Measurements from ENCODE around the gene C11orf98. TPM values are rescaled to one million over a fixed set of nuclear protein-coding genes. Genes with fewer than 3 reads are reported as not detected.
"Not testable (repeated sequence)": the region's sequence is repeated elsewhere in the genome, so short reads cannot be mapped to it uniquely, and the experiment has no call there.

C11orf98 gene
- total RNA-seq, 1 donor from 2014 or later, result 23.7 TPM

DNA sequence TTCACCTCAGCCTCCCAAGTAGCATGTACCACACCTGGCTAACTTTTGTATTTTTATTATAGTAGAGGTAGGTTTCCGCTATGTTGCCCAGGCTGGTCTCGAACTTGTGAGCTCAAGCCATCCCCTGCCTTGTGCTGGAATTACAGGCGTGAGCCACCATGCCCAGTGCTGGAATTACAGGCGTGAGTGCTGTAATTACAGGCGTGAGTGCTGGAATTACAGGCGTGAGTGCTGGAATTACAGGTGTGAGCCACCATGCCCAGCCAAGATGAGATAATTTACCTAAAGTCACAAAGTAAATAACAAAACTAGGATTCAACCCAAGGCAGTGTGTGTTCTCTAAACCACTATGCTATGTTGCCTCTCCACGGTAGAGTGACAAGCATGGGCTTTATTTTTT lies 17.5 kb upstream of the C11orf98 start:
- DNase-seq, result no peak

DNA sequence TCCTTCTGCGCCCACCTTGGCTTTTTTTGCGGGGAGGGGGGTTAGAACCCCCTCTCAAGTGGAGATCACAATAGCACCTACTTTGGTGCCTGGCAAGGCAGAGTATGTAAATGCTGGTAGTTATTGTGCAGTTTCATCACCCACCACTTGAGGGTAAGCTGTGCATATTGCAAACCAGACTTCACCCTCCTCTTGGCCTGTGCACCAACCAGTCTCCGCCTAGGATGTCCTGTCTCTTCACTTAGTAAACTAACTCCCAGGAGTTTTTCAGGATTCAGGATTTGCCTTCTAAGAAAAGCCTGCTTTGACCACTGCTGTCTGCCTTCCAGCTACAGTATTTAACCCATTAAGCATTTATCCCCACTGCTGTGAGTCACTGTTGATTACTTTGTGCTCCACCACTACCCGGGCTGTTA lies 15.8 kb upstream of the C11orf98 start:
- no peak for DNase-seq

GRCh38 chr11:62678770-62679696 lies 14.0 kb upstream of the C11orf98 start, which contains the start of gene UBXN1:
Gene UBXN1, minus strand, starts transcription at chr11:62679073. Its CDS starts 150 bp downstream, at chr11:62678923.
- DNase-seq, result peak; percentile 83

- DNase-seq, result no peak
These were observed 13.4 kb upstream of the C11orf98 start for GRCh38 chr11:62678433-62678769.

DNA sequence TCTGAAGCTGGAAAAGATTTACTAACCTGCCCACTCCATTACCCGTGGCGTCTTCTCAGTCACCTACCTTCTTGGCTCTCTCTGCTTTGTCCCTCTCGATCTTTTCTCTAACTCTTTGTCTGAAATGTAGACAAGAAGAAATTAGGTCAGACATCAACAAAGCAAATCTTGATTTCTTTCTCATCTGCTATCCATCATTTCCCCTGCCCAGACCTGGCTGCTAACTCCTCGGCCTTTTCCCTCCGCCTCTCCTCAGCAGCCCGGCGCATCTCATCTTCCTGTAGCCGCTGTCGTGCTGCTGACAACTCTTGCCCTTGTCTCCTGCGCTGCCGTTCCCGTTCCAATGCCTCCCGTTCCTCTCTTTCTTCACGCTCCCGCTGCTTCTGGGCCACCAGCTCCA lies 12.7 kb upstream of the C11orf98 start:
- no peak for DNase-seq

DNA sequence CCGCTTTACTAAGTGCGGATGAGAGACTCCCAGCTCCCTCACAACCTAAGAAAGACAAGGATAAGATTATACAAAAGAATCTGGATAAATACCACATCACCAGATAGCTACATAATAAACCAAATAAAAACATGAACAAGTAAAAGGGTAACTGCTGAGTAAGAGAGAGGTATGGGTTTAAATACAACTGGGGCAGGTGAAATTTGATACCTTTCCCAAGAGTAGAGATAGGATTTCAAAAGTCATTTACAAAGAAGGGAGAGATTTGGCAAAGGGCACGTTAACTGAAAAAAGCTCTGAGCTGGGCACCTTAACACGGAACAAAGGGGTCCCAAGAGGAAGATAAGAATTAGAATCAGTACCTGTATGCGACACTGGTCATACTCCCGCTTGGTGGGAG lies 12.1 kb upstream of the C11orf98 start:
- DNase-seq, result no peak

DNA sequence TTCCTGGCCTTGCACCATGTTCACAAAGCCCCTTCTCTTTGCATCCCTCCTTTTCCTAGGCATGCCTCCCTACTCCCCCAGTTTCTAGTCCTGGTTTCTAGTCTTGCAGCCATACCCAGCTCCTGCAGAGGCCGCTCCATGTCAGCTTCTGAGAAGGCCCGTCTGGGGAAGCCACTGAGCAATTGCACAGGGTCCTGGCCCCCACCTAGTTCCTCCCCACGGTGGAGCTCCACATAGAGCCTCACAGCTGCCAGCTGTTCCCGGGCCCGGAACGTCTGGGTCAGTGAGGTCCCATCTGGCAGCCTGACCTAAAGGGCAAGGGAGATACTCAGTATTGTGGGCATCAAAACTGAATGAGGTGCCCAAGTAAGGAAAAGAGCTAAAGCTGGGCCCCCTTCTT lies 11.7 kb upstream of the C11orf98 start:
- DNase-seq, result no peak

DNA sequence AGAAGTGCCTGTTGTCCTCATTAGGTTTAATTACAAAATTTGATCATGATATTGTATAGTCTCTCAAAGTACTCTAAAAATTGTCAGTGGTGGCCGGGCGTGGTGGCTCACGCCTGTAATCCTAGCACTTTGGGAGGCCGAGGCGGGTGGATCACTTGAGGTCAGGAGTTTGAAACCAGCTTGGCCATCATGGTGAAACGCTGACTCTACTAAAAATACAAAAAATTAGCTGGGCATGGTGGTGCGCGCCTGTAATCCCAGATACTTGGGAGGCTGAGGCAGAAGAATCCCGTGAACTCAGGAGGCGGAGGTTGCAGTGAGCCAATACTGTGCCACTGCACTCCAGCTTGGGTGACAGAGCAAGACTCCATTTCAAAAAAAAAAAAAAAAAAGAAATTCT lies 10.4 kb upstream of the C11orf98 start:
- not testable (repeated sequence) for DNase-seq

DNA sequence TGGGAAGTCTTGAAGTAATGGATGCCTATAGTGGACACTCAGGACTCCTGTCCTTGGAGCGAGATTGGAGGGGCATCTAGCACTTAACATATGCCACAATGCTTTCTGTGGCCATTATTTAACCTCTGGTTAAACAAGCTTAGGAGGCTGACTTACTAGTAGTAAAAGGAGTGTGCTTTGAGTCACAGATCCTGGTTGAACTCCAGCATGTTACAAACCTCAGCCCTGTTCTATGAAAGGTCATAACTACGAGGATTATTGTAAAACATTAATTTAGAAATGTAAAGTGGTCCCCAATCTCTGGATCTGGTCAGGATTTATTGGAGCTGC lies 8.2 kb upstream of the C11orf98 start:
- DNase-seq, result no peak

- peak; percentile 82 for DNase-seq
These were observed 6.8 kb upstream of the C11orf98 start, which contains the start of the genes LBHD1 and UQCC3 for GRCh38 chr11:62671608-62672389. Gene LBHD1, minus strand, starts transcription at chr11:62672267. Its CDS starts 2,236 bp downstream, at chr11:62670031. Gene UQCC3, plus strand, starts transcription at chr11:62671673. Its CDS starts 73 bp downstream, at chr11:62671746.

DNA sequence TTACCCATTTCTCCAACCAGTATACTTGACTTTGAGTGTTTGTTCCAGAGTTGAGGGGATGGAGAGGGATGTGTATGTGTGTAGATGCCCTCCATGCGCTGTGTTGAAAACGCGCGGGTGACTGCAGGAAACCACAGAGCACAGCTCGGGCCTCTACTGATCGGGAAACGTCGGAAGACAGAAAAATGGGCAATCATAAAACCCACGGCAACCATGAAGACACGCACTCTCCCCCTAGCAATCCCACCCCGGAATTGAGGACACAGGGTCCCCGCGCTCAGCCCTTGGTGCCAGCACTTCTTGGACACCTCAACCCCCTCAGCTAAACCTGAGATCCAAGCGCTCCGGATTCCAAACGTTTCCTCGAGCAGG lies 6.2 kb upstream of the C11orf98 start:
- no peak for DNase-seq

- DNase-seq, result no peak
These were observed 4.6 kb upstream of the C11orf98 start for GRCh38 chr11:62669420-62670161.

DNA sequence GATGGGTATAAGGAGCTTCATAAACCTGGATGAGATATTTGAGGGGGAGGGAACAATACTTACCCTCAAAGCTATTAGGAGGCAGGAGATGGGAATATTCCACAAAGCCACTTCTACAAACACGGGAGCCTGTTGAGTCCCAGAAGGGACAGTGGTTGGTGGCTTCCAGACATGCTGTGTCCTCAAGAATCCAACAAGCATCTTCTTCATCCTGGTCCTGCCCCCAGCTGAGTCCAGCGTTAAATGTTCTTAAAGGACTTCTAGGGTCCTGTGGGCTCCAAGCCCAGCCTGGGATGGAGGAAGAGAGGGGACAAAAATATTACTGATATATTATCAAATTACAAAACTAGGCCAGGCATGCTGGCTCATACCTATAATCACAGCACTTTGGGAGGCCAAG lies 2.5 kb upstream of the C11orf98 start:
- DNase-seq, result no peak

DNA sequence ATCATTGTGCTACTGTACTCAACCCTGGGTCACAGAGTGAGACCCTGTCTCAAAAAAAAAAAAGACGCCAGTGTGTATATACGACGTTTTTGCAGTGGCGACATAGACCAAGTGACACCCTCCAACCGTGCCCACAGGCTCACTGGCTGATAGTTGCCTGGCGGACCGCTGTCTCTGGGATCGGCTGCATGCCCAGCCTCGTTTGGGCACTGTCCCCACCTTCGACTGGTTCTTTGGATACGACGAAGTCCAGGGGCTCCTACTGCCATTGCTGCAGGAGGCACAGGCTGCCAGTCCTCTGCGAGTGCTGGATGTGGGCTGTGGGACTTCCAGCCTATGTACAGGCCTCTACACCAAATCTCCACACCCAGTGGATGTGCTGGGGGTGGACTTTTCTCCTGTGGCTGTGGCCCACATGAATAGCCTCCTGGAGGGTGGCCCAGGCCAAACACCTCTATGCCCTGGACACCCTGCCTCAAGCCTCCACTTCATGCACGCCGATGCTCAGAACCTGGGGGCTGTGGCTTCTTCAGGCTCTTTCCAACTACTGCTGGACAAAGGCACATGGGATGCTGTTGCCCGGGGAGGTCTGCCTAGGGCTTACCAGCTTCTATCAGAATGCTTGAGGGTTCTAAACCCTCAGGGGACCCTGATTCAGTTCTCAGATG lies 1.4 kb upstream of the C11orf98 start:
- DNase-seq, result no peak

DNA sequence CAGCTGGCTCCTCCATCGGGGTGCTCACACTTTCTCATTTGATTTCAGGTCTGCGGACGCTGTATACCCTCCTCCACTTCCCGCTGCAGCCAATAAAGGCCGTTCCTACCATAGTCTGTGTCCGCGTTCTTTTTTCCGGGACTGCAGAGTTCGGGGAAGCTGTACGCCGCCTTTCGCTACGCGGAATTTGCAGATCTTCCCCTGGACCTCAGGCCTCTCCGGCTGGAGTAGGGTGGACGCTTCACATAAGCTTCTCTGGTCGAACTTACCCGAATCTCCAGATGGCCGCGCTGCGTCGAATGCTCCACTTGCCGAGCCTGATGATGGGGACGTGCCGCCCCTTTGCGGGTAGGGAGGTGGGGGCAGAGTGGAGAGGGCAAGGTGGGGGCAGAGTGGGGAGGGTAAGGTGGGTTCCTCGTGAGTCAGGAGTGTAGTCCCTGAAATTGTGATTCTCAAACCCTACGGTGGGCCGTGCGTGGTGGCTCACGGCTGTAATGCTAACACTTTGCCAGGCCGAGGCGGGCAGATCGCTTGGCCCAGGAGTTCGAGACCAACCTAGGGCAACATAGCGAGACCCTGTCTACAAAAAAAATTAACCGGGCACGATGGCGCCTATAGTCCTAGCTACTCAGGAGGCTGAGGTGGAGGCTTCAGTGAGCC lies 719 bp upstream of the C11orf98 start:
- peak; percentile 44 for DNase-seq

GRCh38 chr11:62664405-62665074 lies 470 bp downstream of the C11orf98 start:
- DNase-seq, result peak; percentile 53

DNA sequence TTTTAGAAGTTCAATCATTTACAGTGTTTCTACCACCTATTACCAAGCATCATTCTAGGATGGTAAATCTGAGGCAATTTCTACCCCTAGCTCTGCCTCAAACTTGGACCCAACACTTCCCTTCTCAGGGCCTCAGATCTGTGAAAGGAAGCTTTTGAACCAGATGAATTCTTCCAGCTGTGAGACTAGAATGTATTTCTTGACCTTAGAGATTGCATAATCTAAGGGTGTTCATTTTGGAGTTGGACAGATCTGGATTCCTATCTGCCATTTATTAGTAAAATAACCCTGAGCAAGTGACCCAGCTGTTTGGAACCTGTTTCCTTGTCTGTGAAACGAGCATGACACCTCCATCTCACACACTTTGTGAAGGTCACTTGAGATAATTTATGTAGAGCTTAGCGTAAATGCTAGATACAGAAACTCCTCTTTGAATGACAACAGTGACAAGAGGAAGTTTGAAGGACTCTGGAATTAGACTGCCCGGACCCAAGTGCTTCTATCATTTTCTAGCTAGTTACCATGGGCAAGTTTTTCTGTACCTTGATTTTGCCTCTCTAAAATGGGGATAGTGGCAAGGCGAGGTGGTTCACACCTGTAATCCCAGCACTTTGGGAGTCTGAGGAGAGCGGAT lies 8.1 kb downstream of the C11orf98 start:
- DNase-seq, result no peak

- DNase-seq, result no peak
These were observed 10.7 kb downstream of the C11orf98 start for GRCh38 chr11:62654297-62654696.

DNA sequence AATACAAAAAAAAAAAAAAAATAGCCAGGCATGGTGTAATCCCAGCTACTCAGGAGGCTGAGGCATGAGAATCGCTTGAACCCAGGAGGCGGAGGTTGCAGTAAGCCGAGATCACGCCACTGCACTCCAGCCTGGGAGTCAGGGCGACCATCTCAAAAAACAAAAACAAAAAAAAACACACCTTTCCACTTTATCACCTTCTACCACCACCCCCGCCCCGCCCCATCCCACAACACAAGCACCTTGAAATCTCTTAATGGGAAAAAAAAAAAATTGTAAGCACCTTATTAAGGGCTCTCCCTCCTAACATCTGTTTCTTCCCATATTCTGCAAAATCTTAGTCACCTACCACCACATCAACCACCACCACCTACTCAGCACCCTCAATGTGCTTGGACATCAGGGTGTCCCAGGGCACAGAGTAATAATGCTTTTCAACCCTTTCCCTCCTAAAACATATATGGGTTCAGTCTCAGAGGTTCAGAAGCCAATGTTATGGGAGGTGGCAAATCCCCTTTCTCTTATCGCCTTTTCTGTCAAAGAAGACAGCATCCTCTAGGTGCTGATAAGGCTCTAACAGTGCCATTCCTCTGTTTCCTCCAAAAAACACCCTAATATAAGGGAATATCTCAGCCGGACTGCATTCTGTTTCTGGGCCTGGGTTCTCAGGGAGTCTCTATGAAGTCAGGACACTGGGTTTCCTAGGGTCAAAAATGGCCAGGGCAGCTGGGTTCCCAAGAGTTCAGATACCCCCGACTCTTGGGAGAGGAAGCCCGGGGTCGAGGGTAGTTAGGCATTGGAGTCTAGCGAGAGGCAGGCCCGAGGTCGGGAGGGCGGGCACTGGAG lies 12.6 kb downstream of the C11orf98 start:
- DNase-seq, result no peak

Measured in occipital lobe (tissue), 2 donors.